GM23248 (cell line): ENCODE data around the gene HAPSTR1. TPM values are rescaled to one million over a fixed set of nuclear protein-coding genes. Genes with fewer than 3 reads are reported as not detected.

Experiments used
- DNase-seq: peaks from one replicate; pipeline ENCODE4 v3.0.0-alpha.2; 2015
- H2AFZ ChIP-seq: fragments of 200-600 bp; sonication (generic); 2 replicates; pipeline ENCODE4 v1.6.1; 2016; ENCODE audit warnings: antibody characterized with exemption
- H3F3A ChIP-seq: fragments of 200-600 bp; sonication (generic); 2 replicates; pipeline ENCODE4 v1.6.1; 2016; ENCODE audit warnings: mild to moderate bottlenecking, antibody characterized with exemption, mixed run types; ENCODE audit not compliant: insufficient read depth
- H3K27ac ChIP-seq: fragments of 200-600 bp; sonication (generic); 2 replicates; pipeline ENCODE4 v1.5.1; 2016; ENCODE audit warnings: mild to moderate bottlenecking
- H3K27me3 ChIP-seq: fragments of 200-600 bp; sonication (generic); replicated peaks from 2 replicates; pipeline ENCODE4 v1.6.1; 2016; ENCODE audit warnings: mild to moderate bottlenecking; ENCODE audit not compliant: insufficient read depth
- H3K36me3 ChIP-seq: fragments of 200-600 bp; sonication (generic); 2 replicates; pipeline ENCODE4 v1.6.1; 2016; ENCODE audit warnings: low read depth, mild to moderate bottlenecking
- H3K4me1 ChIP-seq: fragments of 200-600 bp; sonication (generic); 2 replicates; pipeline ENCODE4 v1.6.1; 2016; ENCODE audit warnings: mild to moderate bottlenecking; ENCODE audit not compliant: insufficient read depth
- H3K4me2 ChIP-seq: fragments of 200-600 bp; sonication (generic); one replicate; pipeline ENCODE4 v1.6.1; 2016; ENCODE audit warnings: mild to moderate bottlenecking; ENCODE audit not compliant: unreplicated experiment
- H3K4me3 ChIP-seq: fragments of 200-600 bp; sonication (generic); 2 replicates; pipeline ENCODE4 v1.5.1; 2016; ENCODE audit warnings: mild to moderate bottlenecking
- H3K79me2 ChIP-seq: fragments of 200-600 bp; sonication (generic); 2 replicates; pipeline ENCODE4 v1.6.1; 2016; ENCODE audit warnings: mild to moderate bottlenecking; ENCODE audit not compliant: insufficient read depth
- H3K9ac ChIP-seq: fragments of 200-600 bp; sonication (generic); 2 replicates; pipeline ENCODE4 v1.6.1; 2016; ENCODE audit warnings: mild to moderate bottlenecking
- H3K9me2 ChIP-seq: fragments of 200-600 bp; sonication (generic); 2 replicates; pipeline ENCODE4 v1.6.1; 2016; ENCODE audit warnings: mixed run types, mild to moderate bottlenecking, moderate library complexity; ENCODE audit not compliant: insufficient read depth
- H3K9me3 ChIP-seq: fragments of 200-600 bp; sonication (generic); one replicate; pipeline ENCODE4 v1.6.1; 2017; ENCODE audit warnings: low read depth
- H4K20me1 ChIP-seq: fragments of 200-600 bp; sonication (generic); 2 replicates; pipeline ENCODE4 v1.6.0; 2016; ENCODE audit not compliant: insufficient read depth
- EZH2 ChIP-seq: fragments of 200-600 bp; sonication (generic); IDR thresholded peaks from 2 replicates; pipeline ENCODE4 v1.6.1; 2018; ENCODE audit warnings: antibody characterized with exemption, mild to moderate bottlenecking; ENCODE audit not compliant: insufficient read depth, poor library complexity, severe bottlenecking
- EZH2phosphoT487 ChIP-seq: fragments of 200-600 bp; sonication (generic); IDR thresholded peaks from 2 replicates; pipeline ENCODE4 v1.6.1; 2018; ENCODE audit warnings: antibody characterized with exemption, moderate library complexity, mild to moderate bottlenecking, low read depth; ENCODE audit not compliant: insufficient read depth
- WGBS, 2 experiments: methylation state at CpG; one replicate each; pipeline ENCODE4 v1.1.6; 2015 to 2017; ENCODE audit warnings: low lambda C conversion rate in 2 of 2, low coverage in 1 of 2; ENCODE audit errors: missing lambda C conversion rate in 2 of 2; 5-methylcytosine and 5-hydroxymethylcytosine counted together
- in situ Hi-C: fragments of 300-500 bp; cut with MboI; formaldehyde crosslinking; loops from 2 replicates; pipeline ENCODE4 v1.15.0; 2020
- polyA plus RNA-seq: library from polyadenylated mRNA; unstranded; fragments of >200 nt; fragmentation: Nextera tagmentation; extraction: Ambion mirVana; gene quantifications from 2 replicates; pipeline ENCODE4 v1.2.1, GENCODE V29; 2016
- total RNA-seq: library from RNA; depleted of rRNA; stranded (reverse); fragments of >200 nt; shearing (Covaris generic); gene quantifications from 2 replicates; pipeline ENCODE4 v1.2.3, GENCODE V29; 2014

HAPSTR1 gene
- total and polyA plus RNA-seq, 2 experiments from 2014 or later: 11.7 to 79.2 TPM

- Histone ChIP-seq H3K4me3 (no peak overlapping the region), H3K4me1 (peaks cover 93% of the 10 kb centered on the region), H3K9ac (no peak overlapping the region; the same call in 1 of the 2 replicates), H3K27ac (peak overlapping the region; percentile 84), H3K9me3 (no peaks in the 10 kb centered on the region), H3K79me2 (peaks cover 100% of the 10 kb centered on the region), H3K36me3 (peaks cover 43% of the 10 kb centered on the region), H3K4me2 (peak overlapping the region; percentile 45), H3K9me2 (no peaks in the 10 kb centered on the region), H3K27me3 (no peaks in the 10 kb centered on the region), H4K20me1 (peaks cover 85% of the 10 kb centered on the region), H3F3A (peaks cover 80% of the 10 kb centered on the region), H2AFZ (no peak overlapping the region)
- no peak for DNase-seq
- WGBS, 2 experiments: 51 to 61% methylated on average over 4 of the region's 4 CpGs
- TF ChIP-seq EZH2: no peak
- no peak for TF ChIP-seq EZH2phosphoT487
- in situ Hi-C loops: no loop called here
Measured at GRCh38 chr16:9098377-9099090, 7.1 kb downstream of the HAPSTR1 start.

- peaks cover 45% of the 10 kb centered on the region for H3K36me3 ChIP-seq
- H3K9me2 ChIP-seq: no peaks in the 10 kb centered on the region
- in situ Hi-C loops: no loop called here
Measured at GRCh38 chr16:9099131-9099625, 7.7 kb downstream of the HAPSTR1 start.

GRCh38 chr16:9102379-9102778 is 10.9 kb downstream of the HAPSTR1 start:
- WGBS, 2 experiments: 0 to 2% methylated on average over 2 of the region's 2 CpGs
- TF ChIP-seq EZH2phosphoT487 (no peak), EZH2 (no peak)
- Histone ChIP-seq H3K9me2 (no peaks in the 10 kb centered on the region), H3K9ac (no peak overlapping the region; the same call in 1 of the 2 replicates), H3K36me3 (peaks cover 58% of the 10 kb centered on the region), H3K4me1 (peaks cover 90% of the 10 kb centered on the region), H3F3A (peaks cover 88% of the 10 kb centered on the region), H3K4me2 (peak overlapping the region; percentile 54), H3K79me2 (peaks cover 100% of the 10 kb centered on the region), H3K27ac (peak overlapping the region; percentile 84), H4K20me1 (peaks cover 83% of the 10 kb centered on the region), H3K4me3 (peak overlapping the region; percentile 45), H2AFZ (no peak overlapping the region), H3K9me3 (no peaks in the 10 kb centered on the region), H3K27me3 (no peaks in the 10 kb centered on the region)
- in situ Hi-C loops: no loop called here
- DNase-seq: peak; percentile 94

More at GRCh38 chr16:9099131-9099625, 7.7 kb downstream of the HAPSTR1 start:
- Histone ChIP-seq H3K27ac (peak overlapping the region; percentile 84), H3F3A (peaks cover 84% of the 10 kb centered on the region), H3K9ac (peak overlapping the region; percentile 53), H3K27me3 (no peaks in the 10 kb centered on the region), H3K4me2 (peak overlapping the region; percentile 45), H2AFZ (no peak overlapping the region), H3K9me3 (no peaks in the 10 kb centered on the region), H3K4me3 (peak overlapping the region; percentile 31; the same call in 1 of the 2 replicates), H4K20me1 (peaks cover 81% of the 10 kb centered on the region), H3K4me1 (peaks cover 95% of the 10 kb centered on the region), H3K79me2 (peaks cover 100% of the 10 kb centered on the region)
- DNase-seq: peak; percentile 82
- TF ChIP-seq EZH2 (no peak), EZH2phosphoT487 (no peak)
- WGBS, 2 experiments: 48 to 54% methylated on average over 5 of the region's 5 CpGs

GRCh38 chr16:9102943-9103342 is 11.5 kb downstream of the HAPSTR1 start:
- no peak overlapping the region for H2AFZ ChIP-seq
- H3K9ac ChIP-seq: no peak overlapping the region
- TF ChIP-seq EZH2phosphoT487 (no peak), EZH2 (no peak)
- H3K4me3 ChIP-seq: no peak overlapping the region
- WGBS, 2 experiments: 91 to 93% methylated on average over 13 of the region's 13 CpGs
- in situ Hi-C loops: no loop called here
- no peaks in the 10 kb centered on the region for H3K9me2 ChIP-seq
- H3K27ac ChIP-seq: peak overlapping the region; percentile 84
- peaks cover 88% of the 10 kb centered on the region for H3K4me1 ChIP-seq
- H3K36me3 ChIP-seq: peaks cover 62% of the 10 kb centered on the region
- no peak for DNase-seq
- H3K4me2 ChIP-seq: peak overlapping the region; percentile 49
- H3K27me3 ChIP-seq: no peaks in the 10 kb centered on the region
- H3F3A ChIP-seq: peaks cover 91% of the 10 kb centered on the region
- no peaks in the 10 kb centered on the region for H3K9me3 ChIP-seq
- H3K79me2 ChIP-seq: peaks cover 100% of the 10 kb centered on the region
- H4K20me1 ChIP-seq: peaks cover 83% of the 10 kb centered on the region
